VCaP (cell line): ENCODE measurements around the gene CALHM3.

Source experiments
- H3K27ac ChIP-seq: fragments of 450-650 bp; 2 replicates; pipeline ENCODE4 v1.5.1; 2017
- CTCF ChIP-seq: fragments of 450-650 bp; conservative IDR thresholded peaks from 2 replicates; pipeline ENCODE4 v1.5.1; 2017; ENCODE audit warnings: mild to moderate bottlenecking, moderate library complexity

CALHM3 gene

GRCh38 chr10:103513380-103514060 lies 34.5 kb upstream of the CALHM3 start:
- TF ChIP-seq CTCF = no peak

GRCh38 chr10:103512591-103513379 lies 33.7 kb upstream of the CALHM3 start:
- H3K27ac ChIP-seq = peak overlapping the region; percentile 49; the same call in 1 of the 2 replicates
- TF ChIP-seq CTCF = no peak

More at GRCh38 chr10:103513380-103514060, 34.5 kb upstream of the CALHM3 start:
- H3K27ac ChIP-seq = peak overlapping the region; percentile 49; the same call in 1 of the 2 replicates

DNA sequence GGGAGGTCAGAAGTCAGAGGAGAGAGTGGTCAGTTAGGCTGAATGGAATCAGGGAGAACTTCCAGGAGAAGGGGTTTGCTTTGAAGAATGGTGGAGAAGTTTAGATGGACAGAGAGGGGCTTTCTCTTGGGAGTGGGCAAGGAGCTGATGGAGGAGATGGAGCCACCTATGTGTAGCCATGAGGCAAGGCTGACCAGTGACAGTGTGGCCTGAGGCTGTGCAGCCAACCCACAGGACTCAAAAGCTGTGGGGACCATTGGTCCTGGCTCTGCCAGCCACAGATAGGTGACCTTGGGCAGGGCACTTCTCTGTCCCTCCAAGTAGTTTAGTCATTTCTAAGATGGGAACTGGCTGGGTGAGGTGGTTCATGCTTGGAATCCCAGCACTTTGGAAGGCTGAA lies 33.1 kb upstream of the CALHM3 start:
- no peak for TF ChIP-seq CTCF
- peak overlapping the region; percentile 49; the same call in 1 of the 2 replicates for H3K27ac ChIP-seq

GRCh38 chr10:103510791-103511752 lies 32.0 kb upstream of the CALHM3 start:
- H3K27ac ChIP-seq = no peak overlapping the region
- no peak for TF ChIP-seq CTCF

DNA sequence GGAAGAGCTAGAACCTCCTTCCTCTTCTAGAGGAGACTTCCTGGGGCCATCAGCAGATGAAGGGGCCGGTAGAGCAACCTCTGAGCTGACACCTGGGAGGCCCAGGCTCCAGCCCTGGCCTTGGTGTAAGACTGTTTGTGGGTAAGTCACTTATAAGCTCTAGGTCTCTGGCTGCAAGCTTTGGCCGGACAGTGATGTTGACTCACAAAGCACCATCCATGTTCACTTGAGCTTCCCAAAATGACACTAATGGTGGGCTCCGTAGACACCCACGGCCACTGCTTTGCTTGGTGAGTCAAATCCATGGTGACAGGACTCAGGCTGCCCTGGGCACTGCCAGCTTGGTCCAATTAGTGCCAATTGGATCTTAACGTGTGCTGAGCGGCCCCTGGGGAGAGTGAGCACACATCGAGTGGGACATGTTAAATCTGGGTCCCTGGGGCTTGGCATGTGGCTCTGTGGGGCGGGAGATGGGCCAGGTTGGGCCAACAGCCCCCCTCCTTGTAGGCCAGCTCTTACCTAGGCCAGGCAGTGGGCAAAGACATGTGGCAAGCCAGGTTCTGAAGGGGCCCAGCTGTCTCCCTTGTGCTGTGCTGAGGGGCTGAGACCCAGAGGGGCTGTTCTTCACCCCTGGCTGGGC lies 31.1 kb upstream of the CALHM3 start:
- TF ChIP-seq CTCF = no peak
- no peak overlapping the region for H3K27ac ChIP-seq

- no peak for TF ChIP-seq CTCF
- H3K27ac ChIP-seq = no peak overlapping the region
Observed at GRCh38 chr10:103507235-103508191, 28.5 kb upstream of the CALHM3 start.
